Fibroblast of pulmonary artery (primary cell): ENCODE measurements around the gene POLD2.

Experiments used
- DNase-seq: peaks from one replicate; pipeline ENCODE4 v3.0.0-alpha.2; 2010; ENCODE audit warnings: low read depth
- H3K4me3 ChIP-seq: replicated peaks from 2 replicates; pipeline ENCODE4 v1.5.1; 2011; ENCODE audit warnings: low read depth, mild to moderate bottlenecking, control low read depth, low read length, moderate library complexity
- CTCF ChIP-seq: IDR thresholded peaks from 2 replicates; pipeline ENCODE4 v1.5.1; 2011; ENCODE audit warnings: mild to moderate bottlenecking, control low read depth, low read length, inconsistent platforms; ENCODE audit errors: missing control alignments

POLD2 gene

GRCh38 chr7:44162179-44162578 is 38.8 kb upstream of the POLD2 start:
- no peak for TF ChIP-seq CTCF
- H3K4me3 ChIP-seq, result no peak overlapping the region
- DNase-seq, result peak; percentile 5

GRCh38 chr7:44161371-44161770 is 38.0 kb upstream of the POLD2 start:
- DNase-seq, result no peak
- H3K4me3 ChIP-seq, result no peak overlapping the region
- TF ChIP-seq CTCF, result no peak

GRCh38 chr7:44159824-44160630 is 36.7 kb upstream of the POLD2 start:
- no peak for TF ChIP-seq CTCF
- DNase-seq, result no peak

GRCh38 chr7:44158873-44159631 is 35.7 kb upstream of the POLD2 start:
- no peak for DNase-seq
- no peak for TF ChIP-seq CTCF
- H3K4me3 ChIP-seq, result no peak overlapping the region

More at GRCh38 chr7:44159824-44160630, 36.7 kb upstream of the POLD2 start:
- no peak overlapping the region for H3K4me3 ChIP-seq

- no peak for DNase-seq
- H3K4me3 ChIP-seq, result no peak overlapping the region
- TF ChIP-seq CTCF, result no peak
Measured at GRCh38 chr7:44158096-44158872, 34.9 kb upstream of the POLD2 start.

GRCh38 chr7:44157116-44158080 is 34.0 kb upstream of the POLD2 start:
- no peak overlapping the region for H3K4me3 ChIP-seq
- no peak for TF ChIP-seq CTCF
- no peak for DNase-seq
